Measurements from ENCODE around the gene SYTL5. TPM values are rescaled to one million over a fixed set of nuclear protein-coding genes. Genes with fewer than 3 reads are reported as not detected.

The SYTL5 gene
- total RNA-seq, 1 donor from 2014 or later, result 0.46 TPM

DNA sequence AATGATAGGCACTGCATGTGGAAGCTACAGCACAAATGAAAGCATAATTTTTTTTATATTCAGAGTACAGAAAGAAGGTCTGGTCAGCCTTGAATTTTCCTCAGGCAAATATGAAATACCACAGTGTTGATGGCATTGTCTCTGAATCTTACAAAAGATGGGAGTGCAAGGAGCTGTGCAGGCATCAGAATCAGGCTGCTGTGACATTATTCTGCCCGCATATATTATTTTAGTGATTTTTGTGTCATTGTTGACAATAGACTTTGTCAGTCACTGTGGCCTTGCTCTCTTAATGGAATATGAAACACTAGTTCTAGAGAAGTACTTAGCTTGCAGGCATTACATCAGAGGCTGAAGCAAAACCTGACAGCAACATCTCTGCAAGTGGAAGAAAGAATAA lies 42.5 kb downstream of the SYTL5 start:
- Histone ChIP-seq H3K4me1 (peaks cover 4% of the 10 kb centered on the region), H3K4me3 (no peak overlapping the region), H3K9me3 (no peaks in the 10 kb centered on the region), H3K27ac (no peak overlapping the region), H3K36me3 (no peaks in the 10 kb centered on the region), H3K27me3 (no peaks in the 10 kb centered on the region)
- TF ChIP-seq, protein P1, sequence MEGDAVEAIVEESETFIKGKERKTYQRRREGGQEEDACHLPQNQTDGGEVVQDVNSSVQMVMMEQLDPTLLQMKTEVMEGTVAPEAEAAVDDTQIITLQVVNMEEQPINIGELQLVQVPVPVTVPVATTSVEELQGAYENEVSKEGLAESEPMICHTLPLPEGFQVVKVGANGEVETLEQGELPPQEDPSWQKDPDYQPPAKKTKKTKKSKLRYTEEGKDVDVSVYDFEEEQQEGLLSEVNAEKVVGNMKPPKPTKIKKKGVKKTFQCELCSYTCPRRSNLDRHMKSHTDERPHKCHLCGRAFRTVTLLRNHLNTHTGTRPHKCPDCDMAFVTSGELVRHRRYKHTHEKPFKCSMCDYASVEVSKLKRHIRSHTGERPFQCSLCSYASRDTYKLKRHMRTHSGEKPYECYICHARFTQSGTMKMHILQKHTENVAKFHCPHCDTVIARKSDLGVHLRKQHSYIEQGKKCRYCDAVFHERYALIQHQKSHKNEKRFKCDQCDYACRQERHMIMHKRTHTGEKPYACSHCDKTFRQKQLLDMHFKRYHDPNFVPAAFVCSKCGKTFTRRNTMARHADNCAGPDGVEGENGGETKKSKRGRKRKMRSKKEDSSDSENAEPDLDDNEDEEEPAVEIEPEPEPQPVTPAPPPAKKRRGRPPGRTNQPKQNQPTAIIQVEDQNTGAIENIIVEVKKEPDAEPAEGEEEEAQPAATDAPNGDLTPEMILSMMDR (IDR thresholded peaks at IDR 0.05), result no peak
- no peak for ATAC-seq
- DNase-seq, result no peak
- intact Hi-C loops (cut with DNase I), result no loop called here

DNA sequence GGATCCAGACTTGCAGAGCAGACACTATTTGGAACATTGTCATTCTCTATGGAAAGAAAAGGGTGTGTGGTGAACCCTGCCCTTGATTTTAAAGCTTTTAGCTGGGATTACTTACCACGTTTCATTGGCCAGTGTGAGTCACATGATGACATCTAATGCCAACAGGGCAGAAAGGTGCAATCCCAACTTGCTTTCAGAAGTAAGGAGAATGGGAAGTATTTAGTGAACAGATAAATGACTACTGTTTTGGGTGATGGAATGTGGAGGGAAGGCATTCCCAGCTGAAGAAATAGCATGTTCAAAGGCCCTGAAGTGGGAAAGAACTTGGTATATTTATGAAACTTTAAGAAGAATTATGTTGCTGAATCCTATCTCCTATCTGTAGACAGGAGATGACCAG lies 44.5 kb downstream of the SYTL5 start:
- ATAC-seq, result no peak
- H3K27ac ChIP-seq, result no peak overlapping the region
- no peaks in the 10 kb centered on the region for H3K27me3 ChIP-seq
- intact Hi-C loops (cut with DNase I), result no loop called here
- no peak overlapping the region for H3K4me3 ChIP-seq
- H3K36me3 ChIP-seq, result no peaks in the 10 kb centered on the region
- TF ChIP-seq, protein P1 (IDR thresholded peaks at IDR 0.05), result no peak
- no peak for DNase-seq
- H3K4me1 ChIP-seq, result no peaks in the 10 kb centered on the region
- H3K9me3 ChIP-seq, result no peaks in the 10 kb centered on the region

DNA sequence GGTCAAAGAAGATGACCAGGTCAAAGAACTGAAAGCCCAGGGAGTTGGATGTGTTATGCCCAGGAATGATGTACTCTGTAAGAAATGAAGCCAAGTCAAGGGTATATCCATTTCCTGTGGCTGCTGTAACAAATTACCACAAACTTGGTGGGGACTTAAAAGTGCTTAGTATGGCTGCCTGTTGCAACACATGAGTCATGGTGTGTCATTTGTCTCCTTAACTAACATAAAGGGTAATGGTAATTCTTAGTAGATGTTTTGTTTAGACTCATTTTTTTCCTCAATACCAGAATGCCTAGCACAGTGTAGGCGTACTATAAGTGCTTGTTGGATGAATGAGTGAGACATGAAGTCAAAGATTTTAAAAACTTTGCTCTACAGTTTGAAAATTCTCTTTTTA lies 45.7 kb downstream of the SYTL5 start:
- H3K27me3 ChIP-seq, result no peaks in the 10 kb centered on the region
- H3K36me3 ChIP-seq, result no peaks in the 10 kb centered on the region
- TF ChIP-seq, protein P1 (IDR thresholded peaks at IDR 0.05), result no peak
- no peak for DNase-seq
- H3K4me3 ChIP-seq, result no peak overlapping the region
- H3K27ac ChIP-seq, result no peak overlapping the region
- intact Hi-C loops (cut with DNase I), result no loop called here
- H3K9me3 ChIP-seq, result no peaks in the 10 kb centered on the region
- H3K4me1 ChIP-seq, result no peaks in the 10 kb centered on the region
- ATAC-seq, result no peak

DNA sequence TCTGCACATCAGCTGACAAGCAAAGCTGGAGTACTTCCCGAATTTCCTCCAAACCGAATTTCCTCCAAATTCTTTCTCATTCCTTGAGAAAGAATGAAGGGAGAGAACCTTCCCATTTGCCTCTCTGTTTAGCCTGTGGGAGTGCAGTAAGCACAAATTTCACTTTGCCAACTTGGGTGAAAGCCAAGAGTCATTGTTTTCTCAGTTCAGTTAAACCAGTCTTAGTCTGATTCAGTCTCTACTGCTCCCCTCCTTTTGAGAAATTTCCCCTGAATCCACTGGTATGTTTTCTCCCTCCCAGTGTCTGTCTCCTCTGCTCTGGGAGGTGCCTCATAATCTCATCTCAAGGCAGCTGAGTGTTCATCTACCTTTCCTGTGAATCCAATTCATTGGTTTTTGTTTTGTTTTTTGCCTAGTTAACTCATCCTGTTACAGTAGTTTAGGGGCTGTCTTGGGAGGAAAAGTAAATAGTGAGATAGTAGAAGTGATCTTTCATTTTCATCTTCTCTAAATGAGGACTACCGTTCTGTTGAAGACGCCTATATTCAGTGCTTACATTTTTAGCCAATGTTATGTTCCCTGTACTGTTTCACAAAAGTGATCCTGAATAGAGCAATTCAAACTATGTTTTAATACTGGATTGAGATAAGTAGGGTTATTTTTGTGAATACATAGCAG lies 49.0 kb downstream of the SYTL5 start:
- H3K4me1 ChIP-seq, result no peaks in the 10 kb centered on the region

DNA sequence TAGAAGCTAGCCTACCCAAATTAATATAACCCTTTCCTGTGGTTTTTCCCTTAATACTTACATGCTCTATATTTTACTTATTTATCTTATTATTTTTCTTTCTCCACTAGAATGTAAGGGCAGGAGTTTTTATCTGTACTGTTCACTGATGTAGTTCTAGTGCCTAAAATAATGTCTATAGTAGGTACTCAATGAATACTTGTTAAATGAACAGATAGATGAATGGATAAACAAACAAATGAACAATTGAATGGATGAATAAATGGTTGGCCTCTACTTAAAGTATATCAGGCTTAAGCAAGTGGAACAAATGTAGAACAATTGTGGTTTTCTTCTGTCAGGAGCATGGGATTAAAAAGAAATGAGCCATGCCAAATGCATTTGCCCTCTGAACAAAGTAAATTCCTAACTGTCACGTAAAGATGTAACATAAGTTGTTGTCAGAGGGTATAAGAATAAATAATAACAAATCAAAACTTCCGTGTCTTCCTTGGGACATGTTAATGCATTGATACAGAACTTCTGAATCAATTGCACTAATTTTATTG lies 54.1 kb downstream of the SYTL5 start:
- DNase-seq, result no peak
- TF ChIP-seq, protein P1 (IDR thresholded peaks at IDR 0.05), result no peak
- intact Hi-C loops (cut with DNase I), result no loop called here

More for the DNA sequence above, 49.0 kb downstream of the SYTL5 start:
- Histone ChIP-seq H3K36me3 (no peaks in the 10 kb centered on the region), H3K4me3 (no peak overlapping the region), H3K9me3 (no peaks in the 10 kb centered on the region), H3K27ac (no peak overlapping the region), H3K27me3 (no peaks in the 10 kb centered on the region)
- DNase-seq, result no peak
- TF ChIP-seq, protein P1 (IDR thresholded peaks at IDR 0.05), result no peak
- no peak for ATAC-seq
- intact Hi-C loops (cut with DNase I), result no loop called here

More for the DNA sequence above, 54.1 kb downstream of the SYTL5 start:
- Histone ChIP-seq H3K9me3 (no peaks in the 10 kb centered on the region), H3K27me3 (no peaks in the 10 kb centered on the region), H3K27ac (no peak overlapping the region), H3K4me1 (no peaks in the 10 kb centered on the region), H3K4me3 (no peak overlapping the region), H3K36me3 (no peaks in the 10 kb centered on the region)
- no peak for ATAC-seq

Measured in upper lobe of right lung (tissue), 1 donor.